H1 (cell line): ENCODE results near the gene BABAM1. TPM values are rescaled to one million over a fixed set of nuclear protein-coding genes. Genes with fewer than 3 reads are reported as not detected.
A peak's percentile ranks its signal among the peaks of the same experiment; 100 is the strongest.

Experiments
- ATF3 ChIP-seq: IDR thresholded peaks from 2 replicates; pipeline ENCODE4 v1.6.1; 2011; ENCODE audit warnings: low read depth, mild to moderate bottlenecking, low read length; ENCODE audit not compliant: insufficient read depth
- BACH1 ChIP-seq: IDR thresholded peaks from 2 replicates; pipeline ENCODE4 v1.6.1; 2012; ENCODE audit warnings: low read length, improper control_type of control experiment
- BCL11A ChIP-seq, 2 experiments: IDR thresholded peaks; one replicate each; pipeline ENCODE4 v1.6.1; 2011; ENCODE audit warnings: low read depth in 2 of 2, low read length in 2 of 2, mild to moderate bottlenecking in 2 of 2
- CBX5 ChIP-seq: fragments of 300-800, 300-1000 bp; sonication (generic); IDR thresholded peaks from 2 replicates; pipeline ENCODE4 v1.7.1; 2016; ENCODE audit warnings: antibody characterized with exemption, low read length, low read depth
- CBX8 ChIP-seq: fragments of 300-800, 300-1000 bp; sonication (generic); IDR thresholded peaks from 2 replicates; pipeline ENCODE4 v1.7.1; 2016; ENCODE audit warnings: low read depth, low read length, borderline replicate concordance
- CEBPB ChIP-seq: IDR thresholded peaks from 2 replicates; pipeline ENCODE4 v1.6.1; 2012; ENCODE audit warnings: low read depth, low read length
- CHD1 ChIP-seq: IDR thresholded peaks from 2 replicates; pipeline ENCODE4 v1.6.1; 2012; ENCODE audit warnings: low read depth, low read length, improper control_type of control experiment
- E2F6 ChIP-seq: IDR thresholded peaks from 2 replicates; pipeline ENCODE4 v1.6.1; 2012; ENCODE audit warnings: inconsistent platforms
- EP300 ChIP-seq, 2 experiments: IDR thresholded peaks; 1 replicate in 1 of 2; 2 replicates in 1 of 2; pipeline ENCODE4 v1.6.1; 2011 to 2012; ENCODE audit warnings: low read depth in 2 of 2, low read length in 2 of 2, mild to moderate bottlenecking in 2 of 2, borderline replicate concordance in 1 of 2, inconsistent platforms in 1 of 2, moderate library complexity in 1 of 2
- HDAC2 ChIP-seq, 2 experiments: fragments of 300-600 bp in 1 of 2; sonication (generic) in 1 of 2; IDR thresholded peaks; 2 replicates each; pipeline ENCODE4 v1.6.1; 2011 to 2012; ENCODE audit warnings: low read depth in 2 of 2, low read length in 2 of 2, mild to moderate bottlenecking in 2 of 2, moderate library complexity in 2 of 2, borderline replicate concordance in 1 of 2, inconsistent platforms in 1 of 2
- JUN ChIP-seq: IDR thresholded peaks from 2 replicates; pipeline ENCODE4 v1.6.1; 2011; ENCODE audit warnings: low read depth, mild to moderate bottlenecking, improper control_type of control experiment, low read length
- KDM5A ChIP-seq: fragments of 200-600 bp; IDR thresholded peaks from 2 replicates; pipeline ENCODE4 v1.7.1; 2012; ENCODE audit warnings: mild to moderate bottlenecking, low read length, inconsistent platforms, mixed read lengths
- NANOG ChIP-seq: IDR thresholded peaks from 2 replicates; pipeline ENCODE4 v1.6.1; 2011; ENCODE audit warnings: low read length, low read depth, mild to moderate bottlenecking, inconsistent platforms; ENCODE audit not compliant: insufficient read depth, poor library complexity, severe bottlenecking
- NRF1 ChIP-seq: IDR thresholded peaks from 2 replicates; pipeline ENCODE4 v1.6.1; 2011; ENCODE audit warnings: mild to moderate bottlenecking, low read depth, low read length, improper control_type of control experiment
- PHF8 ChIP-seq: fragments of 200-600 bp; sonication (generic); conservative IDR thresholded peaks from 2 replicates; pipeline ENCODE4 v1.7.1; 2012; ENCODE audit warnings: low read depth, mild to moderate bottlenecking, inconsistent platforms, low read length, moderate library complexity
- POLR2A ChIP-seq, 2 experiments: IDR thresholded peaks; 1 replicate in 1 of 2; 2 replicates in 1 of 2; pipeline ENCODE4 v1.6.1; 2011; ENCODE audit warnings: low read depth in 2 of 2, low read length in 2 of 2, mild to moderate bottlenecking in 2 of 2; ENCODE audit errors: control extremely low read depth in 1 of 2
- SP1 ChIP-seq: IDR thresholded peaks from 2 replicates; pipeline ENCODE4 v1.6.1; 2011; ENCODE audit warnings: low read depth, low read length
- SRF ChIP-seq: IDR thresholded peaks from 2 replicates; pipeline ENCODE4 v1.6.1; 2011; ENCODE audit warnings: mild to moderate bottlenecking, low read depth, low read length, moderate library complexity
- TAF1 ChIP-seq: IDR thresholded peaks from 2 replicates; pipeline ENCODE4 v1.6.1; 2011; ENCODE audit warnings: mild to moderate bottlenecking, low read depth, low read length
- TCF12 ChIP-seq: IDR thresholded peaks from 2 replicates; pipeline ENCODE4 v1.6.1; 2011; ENCODE audit warnings: low read depth, mild to moderate bottlenecking, low read length
- USF2 ChIP-seq: IDR thresholded peaks from 2 replicates; pipeline ENCODE4 v1.6.1; 2011; ENCODE audit warnings: low read length, improper control_type of control experiment
- ZNF274 ChIP-seq: IDR thresholded peaks from 2 replicates; pipeline ENCODE4 v1.7.0; 2012; ENCODE audit warnings: low read length, borderline replicate concordance; ENCODE audit errors: extremely low read depth
- polyA plus RNA-seq, 7 experiments: library from polyadenylated mRNA; depleted of rRNA in 3 of 7; stranded (reverse) in 5 of 7; unstranded in 2 of 7; fragments of >200 nt in 5 of 7; fragments of 200-250 nt in 2 of 7; gene quantifications; 1 replicate in 5 of 7; 2 replicates in 1 of 7; 4 replicates in 1 of 7; pipeline versions ENCODE4 v1.2.1 to v1.2.3, GENCODE V29; 2011 to 2013; ENCODE audit warnings: missing spikeins in 2 of 7, mixed read lengths in 2 of 7
- total RNA-seq: library from RNA; stranded (reverse); fragmentation: NEBNext Ultra II Directional; extraction: Animal tissue kit (Norgen Biotek cat#: 25700); gene quantifications from 2 replicates; pipeline ENCODE4 v1.2.1, GENCODE V29; 2021

Gene BABAM1
- total and polyA plus RNA-seq, 2 of the 8 experiments (the other 6 are each of a cell fraction or from before 2014, with no cell fraction given) = 127 to 133 TPM

GRCh38 chr19:17305517-17306284, 38.5 kb downstream of the BABAM1 start, which contains the start of gene MRPL34 (continued):
- TF ChIP-seq NRF1 (peak; percentile 92), JUN (no peak; the same call in 1 of the 2 replicates), CHD1 (no peak), POLR2A (IDR thresholded peaks at IDR 0.05; ENCODE audit: control extremely low read depth in 1 of 2, low read depth in 2 of 2, low read length in 2 of 2) (peak; percentile 19 to 66), BACH1 (no peak), TCF12 (peak; percentile 94), PHF8 (peak; percentile 61), BCL11A (IDR thresholded peaks at IDR 0.05; ENCODE audit: low read depth in 2 of 2, low read length in 2 of 2) (no peak), KDM5A (no peak), SP1 (peak; percentile 61; the same call in 1 of the 2 replicates), SRF (0 out of 2 replicates have a peak, but pooled peaks have one; percentile 30), EP300 (IDR thresholded peaks at IDR 0.05; ENCODE audit: borderline replicate concordance in 1 of 2, low read depth in 2 of 2, low read length in 2 of 2) (peak; percentile 23 to 61; a peak in 1 of 3 replicates), CBX8 (no peak), HDAC2 (IDR thresholded peaks at IDR 0.05; ENCODE audit: borderline replicate concordance in 1 of 2, low read depth in 2 of 2, low read length in 2 of 2) (0 out of 4 replicates have a peak, but pooled peaks of 1 of the 2 experiments have one; percentile 60), USF2 (no peak; the same call in 1 of the 2 replicates), ZNF274 (no peak), ATF3 (no peak), NANOG (no peak), CBX5 (no peak), TAF1 (peak; percentile 74; the same call in 1 of the 2 replicates), E2F6 (peak; percentile 78; the same call in 1 of the 2 replicates), CEBPB (no peak)
